ENCODE data around the gene DPF1.
"Not testable (repeated sequence)": the region's sequence is repeated elsewhere in the genome, so short reads cannot be mapped to it uniquely, and the experiment has no call there.

DPF1 gene

DNA sequence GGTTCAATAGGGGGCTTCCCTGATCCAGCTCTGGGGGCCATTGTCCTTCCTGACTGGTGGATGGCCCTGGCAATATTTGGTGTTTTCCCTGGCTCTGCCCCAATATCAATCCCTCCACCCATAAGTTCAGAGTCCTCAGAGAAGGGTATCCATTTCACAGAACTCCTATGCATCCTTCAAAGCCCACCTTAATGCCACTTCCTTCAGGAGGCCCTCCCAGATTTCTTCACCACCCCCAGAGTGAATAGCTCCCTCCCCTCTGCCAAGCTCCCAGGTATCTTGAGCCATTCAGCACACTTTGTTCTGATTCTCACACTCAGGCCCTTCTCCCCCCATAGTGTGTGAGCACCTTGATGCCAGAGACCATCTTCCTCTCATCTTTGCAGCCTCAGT is 26.4 kb upstream of the DPF1 start:
- DNase-seq, result no peak

- DNase-seq, result no peak
These were observed 24.4 kb upstream of the DPF1 start for GRCh38 chr19:38248421-38248820.

DNA sequence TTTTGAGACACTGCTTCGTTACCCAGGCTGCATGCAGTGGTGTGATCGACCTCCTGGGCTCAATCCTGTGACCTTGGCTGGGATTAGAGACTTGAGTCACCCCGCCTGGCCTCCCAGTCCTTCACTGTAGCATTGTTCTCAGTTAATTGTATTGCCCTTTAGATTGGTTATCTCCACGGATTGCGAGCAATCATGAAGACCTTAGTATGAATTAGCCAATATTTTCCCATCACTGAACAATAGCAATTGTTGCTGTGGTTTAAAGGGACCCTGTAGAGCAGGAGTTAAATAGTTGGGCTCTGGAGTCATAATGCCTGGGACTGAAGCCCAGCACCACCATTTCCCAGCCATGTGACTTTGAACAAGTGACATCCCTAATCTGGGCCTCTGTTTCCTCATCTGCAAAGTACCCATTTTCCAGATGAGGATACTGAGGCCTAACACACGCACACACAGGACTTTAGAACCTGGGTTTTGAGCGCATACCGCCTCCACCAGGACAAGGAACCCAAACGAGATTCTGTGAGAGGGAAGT is 23.8 kb upstream of the DPF1 start:
- DNase-seq, result no peak

GRCh38 chr19:38247126-38247525 is 23.1 kb upstream of the DPF1 start:
- DNase-seq, result no peak

DNA sequence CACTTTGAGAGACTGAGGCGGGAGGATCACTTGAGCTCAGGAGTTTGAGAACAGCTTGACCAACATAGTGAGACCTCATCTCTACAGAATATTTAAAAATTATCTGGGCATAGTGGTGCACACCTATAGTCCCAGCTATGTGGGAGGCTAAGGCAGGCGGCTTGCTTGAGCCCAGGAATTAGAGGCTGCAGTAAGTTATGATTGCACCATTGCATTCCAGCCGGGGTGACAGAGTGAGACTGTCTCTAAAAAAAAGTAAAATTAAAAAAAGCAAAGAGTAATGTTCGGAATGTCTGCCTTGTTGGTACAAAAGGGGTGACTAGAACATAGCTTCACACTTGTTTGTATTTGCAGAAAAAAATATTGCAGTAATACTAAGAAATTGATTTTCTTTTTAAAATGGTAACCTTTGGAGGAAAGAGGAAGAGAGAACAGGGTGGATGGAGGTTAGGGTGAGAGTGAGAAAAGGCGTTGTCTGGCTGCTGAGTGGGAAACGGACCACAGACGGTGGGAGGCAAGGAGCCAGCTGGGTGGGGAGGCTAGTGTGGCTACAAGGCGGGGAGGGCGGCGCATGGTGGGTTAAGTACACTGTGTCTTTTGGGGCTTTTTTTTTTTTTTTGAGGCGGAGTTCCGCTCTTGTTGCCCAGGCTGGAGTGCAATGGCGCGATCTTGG is 21.9 kb upstream of the DPF1 start:
- DNase-seq, result no peak

GRCh38 chr19:38243279-38243673 is 19.3 kb upstream of the DPF1 start:
- DNase-seq, result no peak

DNA sequence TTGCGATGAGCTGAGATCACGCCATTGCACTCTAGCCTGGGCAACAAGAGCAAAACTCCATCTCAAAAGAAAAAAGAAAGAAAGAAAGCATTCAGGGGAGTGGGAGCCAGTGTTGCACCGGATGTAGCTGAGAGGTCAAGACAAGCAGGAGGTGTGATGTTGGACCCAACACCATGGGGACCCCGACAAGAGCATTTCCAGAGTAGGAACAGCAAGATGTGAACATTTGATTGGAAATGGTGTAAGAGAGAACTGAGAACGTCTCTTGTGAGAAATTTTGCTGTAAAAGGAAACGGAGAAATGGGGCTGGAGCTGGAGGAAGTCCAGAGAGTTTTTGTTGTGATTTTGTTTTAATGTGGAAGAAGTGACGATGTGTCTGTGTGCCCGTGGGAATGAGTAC is 15.8 kb upstream of the DPF1 start:
- DNase-seq, result no peak

- DNase-seq, result no peak
These were observed 10.6 kb upstream of the DPF1 start for GRCh38 chr19:38234615-38235014.

DNA sequence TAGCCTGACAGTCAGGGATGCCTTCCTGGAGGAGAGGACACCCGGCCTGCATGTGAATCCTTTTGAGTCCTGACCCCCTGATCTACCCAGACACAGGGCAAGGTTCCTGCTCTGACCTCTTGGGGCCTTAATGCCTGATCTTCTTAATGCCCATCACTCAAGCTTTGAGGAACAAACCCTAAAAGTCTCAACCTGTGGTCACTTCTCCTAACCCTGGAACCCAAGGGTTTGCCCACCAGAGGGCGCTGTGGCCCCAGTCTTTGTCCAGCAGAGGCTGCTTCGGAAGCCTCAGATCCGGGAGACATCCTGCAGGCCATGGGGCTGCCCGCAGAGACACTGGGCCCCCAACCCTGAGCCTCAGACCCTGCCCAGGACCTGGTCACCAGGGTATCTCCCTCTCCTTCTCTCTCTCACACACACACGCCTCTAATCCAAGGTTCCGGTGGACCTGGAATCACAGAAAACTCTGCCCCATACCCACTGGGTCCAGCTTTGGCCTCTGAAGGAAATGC is 9.8 kb upstream of the DPF1 start:
- peak; percentile 74 for DNase-seq

GRCh38 chr19:38231918-38232317 is 7.9 kb upstream of the DPF1 start:
- no peak for DNase-seq

DNA sequence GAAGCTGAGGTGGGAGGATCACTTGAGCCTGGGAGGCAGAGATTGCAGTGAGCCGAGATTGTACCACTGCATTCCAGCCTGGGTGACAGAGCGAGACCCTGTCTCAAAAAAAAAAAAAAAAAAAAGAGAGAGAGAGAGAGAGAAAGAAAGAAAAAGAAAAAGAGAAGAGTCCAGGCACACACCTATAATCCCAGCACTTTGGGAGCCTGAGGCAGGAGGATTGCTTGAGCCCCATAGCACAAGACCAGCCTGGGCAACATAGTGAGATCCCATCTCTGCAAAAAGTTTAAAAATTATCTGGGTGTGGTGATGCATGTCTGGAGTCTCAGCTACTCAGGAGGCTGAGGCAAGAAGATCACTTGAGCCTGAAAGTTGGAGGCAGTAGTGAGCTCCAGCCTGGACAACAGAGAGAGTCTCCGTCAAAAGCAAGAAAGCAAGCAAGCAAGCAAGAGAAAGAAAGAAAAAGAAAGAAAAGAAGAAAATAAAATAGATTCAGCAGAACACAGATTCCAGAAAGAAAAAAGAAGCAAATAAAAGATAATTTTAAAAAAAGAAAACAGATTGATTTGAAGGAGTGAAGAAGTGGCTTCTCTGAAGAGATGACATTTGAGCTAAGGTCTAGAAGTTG is 6.6 kb upstream of the DPF1 start:
- DNase-seq, result not testable (repeated sequence)

DNA sequence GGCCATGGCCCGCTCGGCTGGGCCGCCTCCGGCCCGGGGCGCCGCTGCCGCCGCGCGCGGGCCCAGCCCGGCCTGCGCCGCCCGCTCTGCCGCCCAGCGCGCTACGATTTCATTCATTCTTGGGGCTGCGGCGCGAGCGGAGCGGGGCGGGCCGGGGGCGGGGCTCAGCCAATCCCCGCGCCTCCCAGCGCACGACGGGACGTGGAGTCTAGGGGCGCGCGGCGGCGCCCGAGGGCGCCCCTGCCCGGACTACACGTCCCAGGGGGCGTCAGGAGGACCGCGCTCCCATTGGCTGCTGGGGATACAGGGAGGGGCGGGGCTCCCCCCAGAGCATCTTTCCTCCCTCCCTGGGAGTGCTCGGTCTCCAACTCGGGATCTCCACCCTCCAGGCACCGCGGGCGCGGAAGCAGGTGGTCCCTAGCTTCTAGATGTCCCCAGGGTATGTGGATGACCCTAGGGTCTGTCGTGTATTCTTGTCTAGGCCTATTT is 5.6 kb upstream of the DPF1 start:
- DNase-seq, result peak; percentile 72

DNA sequence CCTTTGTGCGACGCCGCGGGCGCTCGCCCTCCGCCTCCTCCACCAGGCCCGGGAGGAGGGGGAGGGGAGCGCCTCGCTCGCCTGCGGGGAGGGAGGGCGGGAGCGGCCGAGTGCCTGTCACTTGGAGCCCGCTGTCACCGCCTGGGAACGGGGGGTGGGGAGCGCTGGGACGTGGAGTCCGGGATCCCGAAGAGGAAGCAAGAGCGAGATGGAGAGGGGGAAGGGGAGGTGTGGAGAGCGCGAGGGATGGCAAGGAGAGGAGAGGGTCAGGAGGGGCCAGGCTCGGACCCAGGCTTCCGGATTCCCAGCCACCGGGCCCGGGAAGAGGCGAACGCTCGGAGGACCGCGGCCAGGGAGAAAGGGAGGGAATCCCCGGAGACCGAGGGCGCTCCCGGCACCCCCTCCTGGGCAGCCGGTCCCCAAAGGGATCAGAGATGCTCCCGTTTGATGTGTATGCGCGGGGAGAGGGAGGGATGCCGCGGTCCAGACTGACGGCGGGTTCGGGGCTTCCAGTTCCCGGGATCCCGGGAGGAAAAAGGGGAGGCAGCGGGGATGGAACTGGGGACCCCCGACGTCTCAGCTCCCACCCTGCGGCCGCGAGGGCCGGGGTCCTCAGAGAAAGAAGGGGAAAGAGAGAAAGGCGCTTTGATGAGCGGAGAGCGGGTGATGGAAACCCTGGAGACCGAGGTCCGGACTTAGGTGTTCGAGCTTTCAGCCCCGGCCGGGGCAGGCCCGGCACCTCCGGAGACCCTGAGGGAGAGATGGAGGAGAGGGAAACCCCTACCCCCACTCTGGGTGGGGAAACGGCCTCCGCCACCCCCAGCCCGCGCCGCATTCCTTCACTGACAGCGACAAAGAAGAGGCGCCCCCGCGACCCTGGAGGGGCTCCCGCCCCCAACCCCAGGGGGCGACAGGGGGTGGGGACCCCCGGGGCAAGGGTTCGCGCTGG is 4.7 kb upstream of the DPF1 start:
- no peak for DNase-seq

DNA sequence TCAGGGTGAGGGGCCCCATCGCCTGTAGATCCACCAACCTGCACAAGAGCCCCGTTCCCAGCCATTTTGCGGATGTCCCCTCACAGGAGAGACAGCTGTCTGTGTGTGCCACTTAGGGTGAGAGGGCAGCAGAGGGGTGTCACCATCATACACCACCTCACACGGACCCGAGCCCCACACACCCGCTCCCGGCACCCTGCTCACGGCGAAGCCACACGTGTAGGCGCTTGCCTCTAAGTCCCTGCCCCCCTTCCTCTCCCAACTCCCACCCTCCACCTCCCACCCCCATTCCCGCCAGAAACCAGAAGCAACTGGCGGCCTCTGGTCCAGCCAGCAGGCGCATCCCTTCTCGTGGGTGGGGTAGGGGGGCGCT is 4.0 kb upstream of the DPF1 start:
- no peak for DNase-seq

DNA sequence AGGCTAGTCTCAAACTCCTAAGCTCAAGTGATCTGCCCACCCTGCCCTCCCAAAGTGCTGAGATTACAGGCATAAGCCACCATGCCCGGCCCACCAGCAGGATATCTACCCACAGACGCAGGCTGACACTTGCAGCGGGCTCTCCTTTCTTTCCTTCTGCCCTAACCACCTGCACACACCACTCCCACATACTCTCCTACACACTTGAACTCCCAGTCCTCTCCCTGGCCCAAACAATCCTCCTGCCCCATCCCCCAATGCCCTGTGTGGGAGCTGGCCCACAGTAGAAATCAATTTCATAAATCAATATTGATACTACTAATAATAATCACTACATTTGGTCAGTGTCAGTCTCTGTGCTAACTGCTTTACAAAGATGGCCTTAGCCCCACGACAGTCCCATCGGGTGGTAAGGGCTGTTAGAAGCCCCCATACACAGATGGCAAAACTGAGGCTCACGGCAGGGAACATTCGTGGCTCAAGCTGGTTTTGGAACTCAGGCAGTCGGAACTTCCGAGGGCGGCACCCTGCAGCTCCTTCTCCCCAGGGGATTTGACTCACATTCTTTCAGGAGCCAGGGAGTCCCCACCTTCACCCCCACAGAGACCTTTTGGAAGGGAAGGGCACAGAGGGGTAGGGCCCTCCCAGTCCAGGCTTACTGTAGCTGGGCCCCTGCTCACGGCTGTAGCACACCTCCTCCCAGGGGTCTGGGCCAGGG is 3.4 kb upstream of the DPF1 start:
- no peak for DNase-seq

DNA sequence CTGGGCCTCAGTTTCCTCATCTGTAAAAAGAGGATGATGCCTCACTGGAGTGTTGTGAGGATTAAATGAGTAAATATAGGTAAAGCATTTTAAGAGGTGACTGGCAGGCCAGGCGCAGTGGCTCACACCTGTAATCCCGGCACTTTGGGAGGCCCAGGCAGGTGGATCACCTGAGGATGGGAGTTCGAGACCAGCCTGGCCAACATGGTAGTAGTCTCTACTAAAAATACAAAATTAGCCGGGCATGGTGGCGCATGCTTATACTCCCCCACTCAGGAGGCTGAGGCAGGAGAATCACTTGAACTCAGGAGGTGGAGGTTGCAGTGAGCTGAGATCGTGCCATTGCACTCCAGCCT is 819 bp upstream of the DPF1 start:
- not testable (repeated sequence) for DNase-seq

DNA sequence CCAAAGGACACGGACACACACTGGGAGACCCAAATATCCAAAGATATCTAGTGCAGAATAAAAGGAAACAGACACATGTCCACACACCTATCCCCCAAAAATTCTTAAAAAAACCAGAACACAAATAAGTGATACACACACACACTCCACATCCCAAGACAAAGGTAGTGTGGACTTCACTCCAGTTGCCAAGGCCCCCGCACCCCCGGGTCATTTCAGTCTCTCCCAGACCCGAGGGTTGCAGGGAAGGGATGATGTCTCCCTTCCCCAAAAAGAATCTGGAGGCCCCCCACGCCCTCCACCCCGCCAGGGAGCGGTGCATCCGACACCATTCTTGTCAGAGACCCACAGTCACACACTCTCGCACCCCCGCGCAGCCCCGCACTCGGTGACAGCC is 407 bp downstream of the DPF1 start:
- no peak for DNase-seq

DNA sequence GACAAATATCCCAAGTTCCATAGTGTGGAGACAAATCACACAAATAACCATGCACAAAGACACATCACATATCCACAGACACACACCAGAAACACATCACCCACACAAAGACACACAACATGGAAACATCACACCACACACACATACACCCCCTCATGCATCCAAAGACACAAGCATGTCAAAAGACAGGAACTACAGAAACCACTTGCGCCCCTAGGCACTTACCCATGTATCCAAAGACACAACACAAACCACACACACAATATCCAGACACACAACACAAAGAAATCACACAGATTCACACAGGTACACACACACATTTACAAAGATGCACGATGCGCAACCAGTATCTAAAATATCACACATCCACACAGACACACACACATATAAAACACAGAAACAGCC is 901 bp downstream of the DPF1 start:
- no peak for DNase-seq

GRCh38 chr19:38221919-38222830 is 1.8 kb downstream of the DPF1 start:
- DNase-seq, result no peak

DNA sequence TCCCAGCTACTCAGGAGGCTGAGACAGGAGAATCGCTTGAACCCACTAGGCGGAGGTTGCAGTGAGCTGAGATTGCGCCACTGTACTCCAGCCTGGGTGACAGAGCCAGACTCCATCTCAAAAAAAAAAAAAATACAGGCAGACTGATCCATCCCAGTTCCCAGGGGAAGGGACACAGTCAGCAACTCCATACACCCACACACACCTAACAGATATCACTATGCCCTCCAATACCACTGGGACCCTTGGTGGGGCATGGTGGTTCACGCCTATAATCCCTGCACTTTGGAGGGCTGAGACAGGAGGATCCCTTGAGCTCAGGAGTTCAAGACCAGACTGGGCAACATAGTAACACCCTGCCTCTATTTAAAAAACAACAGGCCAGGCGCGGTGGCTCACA is 2.6 kb downstream of the DPF1 start:
- no peak for DNase-seq

- no peak for DNase-seq
These were observed 4.8 kb downstream of the DPF1 start for GRCh38 chr19:38219221-38219620.

- DNase-seq, result no peak
These were observed 5.8 kb downstream of the DPF1 start for GRCh38 chr19:38218204-38218603.

Data from CD4-positive, alpha-beta T cell treated with Interleukin-12 subunit alpha and Interleukin-12 subunit beta, for 1 hour (primary cell).